IMR-90 (cell line): ENCODE results near the gene ETF1. TPM values are rescaled to one million over a fixed set of nuclear protein-coding genes. Genes with fewer than 3 reads are reported as not detected.

Source experiments
- ATAC-seq: fragments of 200-7000 bp; cut with Tn5 transposase; 2 replicates; pipeline ENCODE4 v1.9.1; 2020; ENCODE audit warnings: low read depth, mild to moderate bottlenecking, moderate library complexity
- BruUV-seq: library from RNA; stranded (reverse); fragments of 400-500 nt; replicated peaks from 2 replicates; lab custom pipeline; 2021; lab: Mats Ljungman, UMichigan
- CTCF ChIA-PET: fragments of 300-600 bp; formaldehyde crosslinking; extraction: SDS; loops from one replicate; lab custom pipeline; 2021; ENCODE audit warnings: antibody characterized with exemption; lab: Yijun Ruan, JAX
- POLR2A ChIA-PET: fragments of 300-600 bp; sonication (Branson Sonifier 250); formaldehyde crosslinking; loops from one replicate; lab custom pipeline; 2022; ENCODE audit warnings: antibody characterized with exemption; ENCODE audit not compliant: unreplicated experiment; lab: Charles Lee
- DNase-seq: peaks from one replicate; pipeline ENCODE4 v3.0.0; 2013
- H2AFZ ChIP-seq: replicated peaks from 2 replicates; pipeline ENCODE3; 2013; ENCODE audit warnings: low read length, mild to moderate bottlenecking; ENCODE audit not compliant: poor library complexity
- H2AK5ac ChIP-seq: 2 replicates; pipeline ENCODE4 v1.6.1; 2013; ENCODE audit warnings: low read depth, low read length, inconsistent platforms
- H2AK9ac ChIP-seq: replicated peaks from 2 replicates; pipeline ENCODE3; 2013; ENCODE audit warnings: mild to moderate bottlenecking, low read depth, low read length, moderate library complexity; ENCODE audit not compliant: poor library complexity
- H2BK120ac ChIP-seq: 2 replicates; pipeline ENCODE4 v1.6.1; 2013; ENCODE audit warnings: low read depth, low read length, inconsistent platforms
- H2BK15ac ChIP-seq: 3 replicates; pipeline ENCODE4 v1.6.1; 2013; ENCODE audit warnings: low read depth, low read length, inconsistent platforms
- H2BK20ac ChIP-seq: 2 replicates; pipeline ENCODE4 v1.6.1; 2013; ENCODE audit warnings: low read depth, mild to moderate bottlenecking, inconsistent platforms, low read length, moderate library complexity
- H2BK5ac ChIP-seq: 2 replicates; pipeline ENCODE4 v1.6.1; 2013; ENCODE audit warnings: mild to moderate bottlenecking, low read depth, low read length, inconsistent platforms; ENCODE audit not compliant: poor library complexity, severe bottlenecking
- H3K14ac ChIP-seq: replicated peaks from 2 replicates; pipeline ENCODE4 v1.6.1; 2013; ENCODE audit warnings: low read depth, low read length, inconsistent platforms
- H3K18ac ChIP-seq: 2 replicates; pipeline ENCODE4 v1.6.1; 2013; ENCODE audit warnings: low read depth, low read length, control low read depth
- H3K23ac ChIP-seq: 2 replicates; pipeline ENCODE4 v1.6.1; 2013; ENCODE audit warnings: low read depth, low read length, inconsistent platforms
- H3K27ac ChIP-seq: 2 replicates; pipeline ENCODE4 v1.5.1; 2013; ENCODE audit warnings: mild to moderate bottlenecking, control low read depth, low read length; ENCODE audit not compliant: insufficient read depth
- H3K27me3 ChIP-seq: 2 replicates; pipeline ENCODE4 v1.6.1; 2013; ENCODE audit warnings: low read length; ENCODE audit not compliant: control insufficient read depth, insufficient read depth
- H3K36me3 ChIP-seq: 2 replicates; pipeline ENCODE4 v1.6.1; 2013; ENCODE audit warnings: low read length, mixed read lengths; ENCODE audit not compliant: control insufficient read depth, insufficient read depth
- H3K4ac ChIP-seq: 2 replicates; pipeline ENCODE4 v1.6.1; 2013; ENCODE audit warnings: low read depth, low read length, inconsistent platforms
- H3K4me1 ChIP-seq: 2 replicates; pipeline ENCODE4 v1.6.1; 2013; ENCODE audit warnings: low read length, mixed read lengths; ENCODE audit not compliant: control insufficient read depth, insufficient read depth
- H3K4me2 ChIP-seq: 2 replicates; pipeline ENCODE4 v1.6.1; 2013; ENCODE audit warnings: low read depth, mild to moderate bottlenecking, control low read depth, low read length, moderate library complexity
- H3K4me3 ChIP-seq: 2 replicates; pipeline ENCODE4 v1.5.1; 2013; ENCODE audit warnings: low read depth, mild to moderate bottlenecking, control low read depth, low read length, moderate library complexity; ENCODE audit not compliant: insufficient read depth
- H3K56ac ChIP-seq: 2 replicates; pipeline ENCODE4 v1.6.1; 2013; ENCODE audit warnings: low read length, inconsistent platforms; ENCODE audit not compliant: insufficient read depth; ENCODE audit errors: extremely low read depth
- H3K79me1 ChIP-seq, 2 experiments: 2 replicates each; pipeline ENCODE4 v1.6.1; 2013; ENCODE audit warnings: low read length in 2 of 2, inconsistent platforms in 1 of 2, low read depth in 1 of 2
- H3K9ac ChIP-seq: 2 replicates; pipeline ENCODE4 v1.6.1; 2013; ENCODE audit warnings: low read depth, low read length, control low read depth
- H3K9me1 ChIP-seq: 2 replicates; pipeline ENCODE4 v1.6.1; 2013; ENCODE audit warnings: low read length, inconsistent platforms; ENCODE audit not compliant: insufficient read depth
- H3K9me3 ChIP-seq: 2 replicates; pipeline ENCODE4 v1.6.1; 2013; ENCODE audit warnings: low read length; ENCODE audit not compliant: control insufficient read depth, insufficient read depth
- H4K20me1 ChIP-seq: 2 replicates; pipeline ENCODE4 v1.6.1; 2013; ENCODE audit warnings: low read length, inconsistent platforms; ENCODE audit not compliant: insufficient read depth
- H4K5ac ChIP-seq: 2 replicates; pipeline ENCODE4 v1.6.1; 2013; ENCODE audit warnings: mild to moderate bottlenecking, low read depth, low read length, control low read depth
- H4K8ac ChIP-seq, 2 experiments: 2 replicates each; pipeline ENCODE4 v1.6.1; 2013; ENCODE audit warnings: low read depth in 2 of 2, low read length in 2 of 2, control low read depth in 1 of 2, inconsistent platforms in 1 of 2
- H4K91ac ChIP-seq: 2 replicates; pipeline ENCODE4 v1.6.1; 2013; ENCODE audit warnings: low read depth, low read length, inconsistent platforms; ENCODE audit not compliant: insufficient read depth
- CEBPB ChIP-seq: IDR thresholded peaks from 2 replicates; pipeline ENCODE4 v1.6.1; 2012; ENCODE audit warnings: low read depth, low read length, improper control_type of control experiment
- MAFK ChIP-seq: IDR thresholded peaks from 2 replicates; pipeline ENCODE4 v1.6.1; 2012; ENCODE audit warnings: low read depth, low read length, improper control_type of control experiment
- WGBS, 2 experiments: methylation state at CpG; one replicate each; pipeline versions ENCODE4 v1.1.5 to v1.1.7; 2013; ENCODE audit warnings: missing lambda C conversion rate in 2 of 2; ENCODE audit not compliant: insufficient read length in 1 of 2; ENCODE audit errors: extremely low coverage in 2 of 2; 5-methylcytosine and 5-hydroxymethylcytosine counted together
- dilution Hi-C: fragments of 300-500 bp; cut with HindIII; formaldehyde crosslinking; loops from one replicate; pipeline ENCODE4 v1.14.3; 2018; ENCODE audit warnings: low sequenced_read_pairs; ENCODE audit not compliant: unreplicated experiment
- in situ Hi-C: fragments of 300-500 bp; cut with MboI; formaldehyde crosslinking; loops from 3 replicates; pipeline ENCODE4 v1.14.3; 2019; ENCODE audit warnings: low sequenced_read_pairs, inconsistent platforms, mixed read lengths
- intact Hi-C: fragments of 100-400 bp; cut with micrococcal nuclease; formaldehyde crosslinking; loops from 2 replicates; pipeline ENCODE4 v1.10.0; 2022
- polyA plus RNA-seq, 3 experiments: library from polyadenylated mRNA; depleted of rRNA; stranded (reverse); fragments of >200 nt; gene quantifications; 2 replicates each; pipeline ENCODE4 v1.2.3, GENCODE V29; 2012; ENCODE audit warnings: low replicate concordance in 1 of 3
- total RNA-seq: library from RNA; depleted of rRNA; stranded (reverse); fragments of >200 nt; gene quantifications from 2 replicates; pipeline ENCODE4 v1.2.3, GENCODE V29; 2012

Gene ETF1
- total and polyA plus RNA-seq, 2 of the 4 experiments (the other 2 are of a cell fraction) = 53.2 to 126 TPM

- Histone ChIP-seq H4K20me1 (peaks cover 82% of the 10 kb centered on the region), H4K5ac (no peak overlapping the region), H3K79me1 (peaks cover 26 to 76% of the 10 kb centered on the region in 2 experiments), H3K4ac (no peak overlapping the region), H2AK9ac (no peak overlapping the region), H3K27ac (no peak overlapping the region), H3K56ac (no peak overlapping the region), H2BK15ac (no peak overlapping the region), H3K9me1 (peaks cover 16% of the 10 kb centered on the region), H3K9me3 (no peaks in the 10 kb centered on the region), H3K4me2 (peak overlapping the region; percentile 56), H3K4me3 (no peak overlapping the region), H4K91ac (no peak overlapping the region), H3K23ac (no peak overlapping the region), H3K14ac (no peak overlapping the region), H3K36me3 (peaks cover 11% of the 10 kb centered on the region), H2AFZ (no peak overlapping the region), H2BK5ac (peak overlapping the region; percentile 50), H2AK5ac (peak overlapping the region; percentile 35; the same call in 1 of the 2 replicates), H4K8ac (no peak overlapping the region), H3K18ac (no peak overlapping the region), H3K27me3 (no peaks in the 10 kb centered on the region), H2BK20ac (no peak overlapping the region), H3K4me1 (peaks cover 7% of the 10 kb centered on the region), H3K9ac (no peak overlapping the region), H2BK120ac (no peak overlapping the region)
- ATAC-seq = peak; percentile 60
- ChIA-PET POLR2A (interaction anchor here (1.2 kb wide), 1 partner anchor 25 kb away, joined by 3 read pairs; no protein-coding TSS in a partner anchor), CTCF (no interaction called here)
- BruUV-seq = no TSS peak
- no peak for TF ChIP-seq MAFK
- peak; percentile 89 for TF ChIP-seq CEBPB
- dilution Hi-C loops = no loop called here
- intact Hi-C loops = no loop called here
- in situ Hi-C loops = no loop called here
- WGBS, 2 experiments = no CpG with 5 or more reads among the region's 1 CpG
- peak; percentile 48 for DNase-seq
Measured at GRCh38 chr5:138528208-138528607, 14.8 kb downstream of the ETF1 start.
